OCI-M2 (cell line): ENCODE results near the gene SCYGR7.
"Not testable (repeated sequence)": the region's sequence is repeated elsewhere in the genome, so short reads cannot be mapped to it uniquely, and the experiment has no call there.

ENCODE experiments used
- DNase-seq: peaks from one replicate; lab custom pipeline; 2025; ENCODE audit not compliant: unreplicated experiment; lab: John Stamatoyannopoulos, UW

The SCYGR7 gene

GRCh38 chr2:227756261-227756660 is 28.1 kb downstream of the SCYGR7 start:
- DNase-seq, result not testable (repeated sequence)

- DNase-seq, result no peak
Observed at GRCh38 chr2:227759411-227760118, 31.4 kb downstream of the SCYGR7 start.

- no peak for DNase-seq
Observed at GRCh38 chr2:227761740-227762476, 33.8 kb downstream of the SCYGR7 start.

- no peak for DNase-seq
Observed at GRCh38 chr2:227765788-227766372, 37.7 kb downstream of the SCYGR7 start.

- DNase-seq, result peak; percentile 11
Observed at GRCh38 chr2:227766373-227766883, 38.3 kb downstream of the SCYGR7 start.

GRCh38 chr2:227767830-227768229 is 39.7 kb downstream of the SCYGR7 start:
- DNase-seq, result no peak

GRCh38 chr2:227772197-227772661 is 44.1 kb downstream of the SCYGR7 start:
- no peak for DNase-seq

- no peak for DNase-seq
Observed at GRCh38 chr2:227772932-227773331, 44.8 kb downstream of the SCYGR7 start.

GRCh38 chr2:227774011-227774624 is 46.0 kb downstream of the SCYGR7 start:
- no peak for DNase-seq

GRCh38 chr2:227774895-227775842 is 47.0 kb downstream of the SCYGR7 start:
- DNase-seq, result no peak
